Naive thymus-derived CD8-positive, alpha-beta T cell (primary cell): ENCODE results near the gene PET100. TPM values are rescaled to one million over a fixed set of nuclear protein-coding genes. Genes with fewer than 3 reads are reported as not detected.

Source experiments
- ATAC-seq, 2 donors: fragments of 150-1000 bp; cut with Tn5 transposase in 1 of 2; sonication (Bioruptor Pico), chemical (Tn5 transposase) in 1 of 2; 1 replicate in 1 of 2; 2 replicates in 1 of 2; pipeline ENCODE4 v1.10.0; 2021; ENCODE audit warnings: mild to moderate bottlenecking in 2 of 2, moderate library complexity in 2 of 2
- POLR2A ChIA-PET: fragments of 350-600 bp; sonication (Branson Sonifier 250); formaldehyde crosslinking; loops from one replicate; lab custom pipeline; 2021; ENCODE audit warnings: antibody characterized with exemption; lab: Charles Lee
- DNase-seq, 10 donors: peaks; one replicate each; pipeline versions ENCODE4 v3.0.0 to v3.0.0-alpha.2; 2020 to 2022
- H3K27ac Mint-ChIP-seq, 10 donors: one replicate each; pipeline ENCODE4 v1.8.0; 2020 to 2022; ENCODE audit warnings: mild to moderate bottlenecking in 10 of 10, mixed read lengths in 10 of 10, moderate library complexity in 4 of 10, inconsistent platforms in 1 of 10
- H3K27me3 Mint-ChIP-seq, 5 donors: one replicate each; pipeline ENCODE4 v1.8.0; 2021 to 2022; ENCODE audit warnings: mixed read lengths in 5 of 5
- H3K36me3 Mint-ChIP-seq, 3 donors: one replicate each; pipeline ENCODE4 v1.8.0; 2020 to 2022; ENCODE audit warnings: mixed read lengths in 3 of 3, mild to moderate bottlenecking in 2 of 3, inconsistent platforms in 1 of 3
- H3K4me1 Mint-ChIP-seq, 4 donors: one replicate each; pipeline ENCODE4 v1.8.0; 2021 to 2022; ENCODE audit warnings: mixed read lengths in 4 of 4
- H3K4me3 Mint-ChIP-seq, 10 donors: one replicate each; pipeline ENCODE4 v1.8.0; 2020 to 2022; ENCODE audit warnings: mild to moderate bottlenecking in 10 of 10, mixed read lengths in 10 of 10, moderate library complexity in 6 of 10, inconsistent platforms in 1 of 10
- H3K9me3 Mint-ChIP-seq, 9 donors: one replicate each; pipeline ENCODE4 v1.8.0; 2020 to 2022; ENCODE audit warnings: mixed read lengths in 9 of 9, mild to moderate bottlenecking in 3 of 9, inconsistent platforms in 1 of 9, moderate library complexity in 1 of 9
- polyA plus RNA-seq, 3 donors: library from polyadenylated mRNA; unstranded; fragments of 300-500 nt; fragmentation: Illumina TruSeq; gene quantifications; one replicate each; pipeline ENCODE4 v1.2.3, GENCODE V29; 2021
- total RNA-seq, 8 experiments: library from RNA in 2 of 8; stranded (reverse) in 2 of 8; gene quantifications; one replicate each; pipeline ENCODE4 v1.2.3 and lab custom pipeline; 2021 to 2026

PET100 gene
- total and polyA plus RNA-seq, 5 experiments from 2014 or later, result 124 to 299 (median 190) TPM

- H3K27me3 Mint-ChIP-seq, result peaks cover 6 to 35% (median 10%) of the 10 kb centered on the region in 5 donors
- H3K36me3 Mint-ChIP-seq, result no peaks in the 10 kb centered on the region
- H3K4me1 Mint-ChIP-seq, result peaks cover 0 to 12% (median 3%) of the 10 kb centered on the region in 4 donors
- H3K27ac Mint-ChIP-seq, result no peak overlapping the region
- ATAC-seq (no peak), DNase-seq (no peak)
- H3K4me3 Mint-ChIP-seq, result no peak overlapping the region
- POLR2A ChIA-PET, result no interaction called here
- no peaks in the 10 kb centered on the region for H3K9me3 Mint-ChIP-seq
Observed at GRCh38 chr19:7603919-7604318, 25.7 kb upstream of the PET100 start.

GRCh38 chr19:7605490-7606222 is 23.9 kb upstream of the PET100 start:
- Mint-ChIP-seq H3K9me3 (no peaks in the 10 kb centered on the region), H3K4me3 (no peak overlapping the region), H3K4me1 (peaks cover 0 to 12% (median 3%) of the 10 kb centered on the region in 4 donors), H3K36me3 (no peaks in the 10 kb centered on the region), H3K27ac (no peak overlapping the region), H3K27me3 (peaks cover 6 to 34% (median 10%) of the 10 kb centered on the region in 5 donors)
- ATAC-seq (peak; percentile 30 to 63), DNase-seq (peak in 3 of 10 donors; percentile 15 to 23 (median 23))
- POLR2A ChIA-PET, result interaction anchor here (0.6 kb wide), 1 partner anchor 10 kb away, joined by 3 read pairs; no protein-coding TSS in a partner anchor

GRCh38 chr19:7606289-7606688 is 23.3 kb upstream of the PET100 start:
- no peak for DNase-seq
- POLR2A ChIA-PET, result no interaction called here
- no peak overlapping the region for H3K4me3 Mint-ChIP-seq
- no peak overlapping the region for H3K27ac Mint-ChIP-seq
- H3K4me1 Mint-ChIP-seq, result peaks cover 0 to 12% (median 3%) of the 10 kb centered on the region in 4 donors
- no peak for ATAC-seq
- no peaks in the 10 kb centered on the region for H3K9me3 Mint-ChIP-seq
- no peaks in the 10 kb centered on the region for H3K36me3 Mint-ChIP-seq
- H3K27me3 Mint-ChIP-seq, result peaks cover 6 to 34% (median 10%) of the 10 kb centered on the region in 5 donors

- Mint-ChIP-seq H3K4me3 (no peak overlapping the region), H3K4me1 (peaks cover 0 to 12% (median 2%) of the 10 kb centered on the region in 4 donors), H3K27ac (no peak overlapping the region), H3K36me3 (no peaks in the 10 kb centered on the region), H3K9me3 (no peaks in the 10 kb centered on the region), H3K27me3 (peaks cover 3 to 28% (median 9%) of the 10 kb centered on the region in 5 donors)
- ATAC-seq, result no peak
- POLR2A ChIA-PET, result interaction anchor here (1.9 kb wide), 1 partner anchor 22 kb away, joined by 5 read pairs; the partner anchor contains the start of genes PET100 and XAB2
- no peak for DNase-seq
Observed at GRCh38 chr19:7607212-7607873, 22.2 kb upstream of the PET100 start.

- Mint-ChIP-seq H3K36me3 (no peaks in the 10 kb centered on the region), H3K9me3 (no peaks in the 10 kb centered on the region), H3K4me3 (no peak overlapping the region), H3K27ac (peak overlapping the region in 1 of 10 donors; percentile 60), H3K27me3 (peaks cover 3 to 23% (median 8%) of the 10 kb centered on the region in 5 donors), H3K4me1 (peaks cover 0 to 12% (median 2%) of the 10 kb centered on the region in 4 donors)
- ATAC-seq (no peak), DNase-seq (no peak)
- POLR2A ChIA-PET, result interaction anchor here (0.7 to 1.9 kb wide), 3 partner anchors 22 to 336 kb away, joined by 4 to 5 read pairs (median 5); partner anchors contain the start of genes PET100 and XAB2
Observed at GRCh38 chr19:7607874-7608560, 21.6 kb upstream of the PET100 start.

- DNase-seq, result no peak
- H3K36me3 Mint-ChIP-seq, result no peaks in the 10 kb centered on the region
- H3K27ac Mint-ChIP-seq, result no peak overlapping the region
- POLR2A ChIA-PET, result no interaction called here
- no peaks in the 10 kb centered on the region for H3K9me3 Mint-ChIP-seq
- no peak for ATAC-seq
- H3K4me3 Mint-ChIP-seq, result no peak overlapping the region
- peaks cover 0 to 3% (median 0%) of the 10 kb centered on the region in 5 donors for H3K27me3 Mint-ChIP-seq
- H3K4me1 Mint-ChIP-seq, result peaks cover 0 to 5% (median 1%) of the 10 kb centered on the region in 4 donors
Observed at GRCh38 chr19:7610491-7611240, 18.9 kb upstream of the PET100 start.

- no peak for DNase-seq
- POLR2A ChIA-PET, result no interaction called here
Observed at GRCh38 chr19:7611541-7612279, 17.9 kb upstream of the PET100 start.

GRCh38 chr19:7612282-7613274 is 17.0 kb upstream of the PET100 start:
- no peaks in the 10 kb centered on the region for H3K27me3 Mint-ChIP-seq
- peaks cover 0 to 4% (median 2%) of the 10 kb centered on the region in 3 donors for H3K36me3 Mint-ChIP-seq
- no peaks in the 10 kb centered on the region for H3K9me3 Mint-ChIP-seq
- POLR2A ChIA-PET, result no interaction called here
- ATAC-seq (no peak), DNase-seq (no peak)
- no peak overlapping the region for H3K4me3 Mint-ChIP-seq
- peaks cover 0 to 2% (median 0%) of the 10 kb centered on the region in 4 donors for H3K4me1 Mint-ChIP-seq
- H3K27ac Mint-ChIP-seq, result no peak overlapping the region

More at GRCh38 chr19:7611541-7612279, 17.9 kb upstream of the PET100 start:
- Mint-ChIP-seq H3K9me3 (no peaks in the 10 kb centered on the region), H3K27ac (no peak overlapping the region), H3K27me3 (no peaks in the 10 kb centered on the region), H3K36me3 (no peaks in the 10 kb centered on the region), H3K4me1 (peaks cover 0 to 2% (median 1%) of the 10 kb centered on the region in 4 donors), H3K4me3 (no peak overlapping the region)
- no peak for ATAC-seq

- H3K27ac Mint-ChIP-seq, result no peak overlapping the region
- no peak overlapping the region for H3K4me3 Mint-ChIP-seq
- DNase-seq, result no peak
- ATAC-seq, result no peak
- peaks cover 0 to 3% (median 1%) of the 10 kb centered on the region in 4 donors for H3K4me1 Mint-ChIP-seq
- H3K27me3 Mint-ChIP-seq, result no peaks in the 10 kb centered on the region
- POLR2A ChIA-PET, result interaction anchor here (0.7 kb wide), 1 partner anchor 10 kb away, joined by 3 read pairs; no protein-coding TSS in a partner anchor
- H3K36me3 Mint-ChIP-seq, result peaks cover 0 to 21% (median 11%) of the 10 kb centered on the region in 3 donors
- no peaks in the 10 kb centered on the region for H3K9me3 Mint-ChIP-seq
Observed at GRCh38 chr19:7614859-7615741, 14.5 kb upstream of the PET100 start.

GRCh38 chr19:7617172-7617571 is 12.4 kb upstream of the PET100 start:
- H3K27ac Mint-ChIP-seq, result peak overlapping the region in 2 of 10 donors; percentile 60 to 84

More at GRCh38 chr19:7617172-7617571, 12.4 kb upstream of the PET100 start:
- H3K36me3 Mint-ChIP-seq, result peaks cover 0 to 33% (median 11%) of the 10 kb centered on the region in 3 donors
- POLR2A ChIA-PET, result no interaction called here
- H3K4me1 Mint-ChIP-seq, result peaks cover 0 to 3% (median 1%) of the 10 kb centered on the region in 4 donors
- H3K4me3 Mint-ChIP-seq, result no peak overlapping the region
- no peak for DNase-seq
- H3K27me3 Mint-ChIP-seq, result no peaks in the 10 kb centered on the region
- H3K9me3 Mint-ChIP-seq, result no peaks in the 10 kb centered on the region
- peak in 1 of 2 donors; percentile 12 for ATAC-seq
